ENCODE data around the gene TOR3A. TPM values are rescaled to one million over a fixed set of nuclear protein-coding genes. Genes with fewer than 3 reads are reported as not detected.
"Not testable (repeated sequence)": the region's sequence is repeated elsewhere in the genome, so short reads cannot be mapped to it uniquely, and the experiment has no call there.

The TOR3A gene
- polyA plus RNA-seq, 1 experiment: 16.8 TPM

- peak overlapping the region; percentile 47 for H3K27ac ChIP-seq (ENCODE audit: low read depth, low read length)
- H3K9me3 ChIP-seq (ENCODE audit: control insufficient read depth, insufficient read depth, low read length): no peaks in the 10 kb centered on the region
- ChIA-PET POLR2A (no interaction called here), CTCF (interaction anchor here (1.3 kb wide), 1 partner anchor 50 kb away, joined by 6 read pairs; no protein-coding TSS in a partner anchor)
- no peak for DNase-seq (ENCODE audit: low read depth, low spot score)
- no peaks in the 10 kb centered on the region for H3K27me3 ChIP-seq (ENCODE audit: control insufficient read depth, insufficient read depth, low read length)
- TF ChIP-seq CTCF (IDR thresholded peaks at IDR 0.05; ENCODE audit: low read depth, low read length): no peak
- H3K4me3 ChIP-seq (ENCODE audit: low read depth, low read length): no peak overlapping the region
Observed at GRCh38 chr1:179128520-179128919, 46.6 kb downstream of the TOR3A start.

GRCh38 chr1:179129702-179130473 lies 48.0 kb downstream of the TOR3A start:
- Histone ChIP-seq H3K9me3 (ENCODE audit: control insufficient read depth, insufficient read depth, low read length) (no peaks in the 10 kb centered on the region; the same call in 1 of the 2 replicates), H3K27me3 (ENCODE audit: control insufficient read depth, insufficient read depth, low read length) (no peaks in the 10 kb centered on the region), H3K27ac (ENCODE audit: low read depth, low read length) (peak overlapping the region; percentile 33), H3K4me3 (ENCODE audit: low read depth, low read length) (no peak overlapping the region)
- POLR2A ChIA-PET: interaction anchor here (0.7 kb wide), 1 partner anchor 25 kb away, joined by 8 read pairs; no protein-coding TSS in a partner anchor
- CTCF ChIA-PET: interaction anchor here (1.3 to 3.1 kb wide), 2 partner anchors 9 to 51 kb away, joined by 3 to 12 read pairs; no protein-coding TSS in a partner anchor
- TF ChIP-seq CTCF (IDR thresholded peaks at IDR 0.05; ENCODE audit: low read depth, low read length): no peak
- DNase-seq (ENCODE audit: low read depth, low spot score): no peak

- H3K4me3 ChIP-seq (ENCODE audit: low read depth, low read length); H3K27ac ChIP-seq (ENCODE audit: low read depth, low read length); CTCF ChIA-PET; H3K9me3 ChIP-seq (ENCODE audit: control insufficient read depth, insufficient read depth, low read length); POLR2A ChIA-PET; H3K27me3 ChIP-seq (ENCODE audit: control insufficient read depth, insufficient read depth, low read length); DNase-seq (ENCODE audit: low read depth, low spot score): not testable (repeated sequence)
Observed at GRCh38 chr1:179135168-179135567, 53.3 kb downstream of the TOR3A start.

GRCh38 chr1:179135707-179136106 lies 53.8 kb downstream of the TOR3A start:
- CTCF ChIA-PET; DNase-seq (ENCODE audit: low read depth, low spot score); H3K27me3 ChIP-seq (ENCODE audit: control insufficient read depth, insufficient read depth, low read length); H3K9me3 ChIP-seq (ENCODE audit: control insufficient read depth, insufficient read depth, low read length); H3K27ac ChIP-seq (ENCODE audit: low read depth, low read length); POLR2A ChIA-PET; H3K4me3 ChIP-seq (ENCODE audit: low read depth, low read length): not testable (repeated sequence)

- Histone ChIP-seq H3K4me3 (ENCODE audit: low read depth, low read length) (peak overlapping the region; percentile 27), H3K9me3 (ENCODE audit: control insufficient read depth, insufficient read depth, low read length) (no peaks in the 10 kb centered on the region; the same call in 1 of the 2 replicates), H3K27me3 (ENCODE audit: control insufficient read depth, insufficient read depth, low read length) (no peaks in the 10 kb centered on the region), H3K27ac (ENCODE audit: low read depth, low read length) (peak overlapping the region; percentile 66)
- DNase-seq (ENCODE audit: low read depth, low spot score): no peak
- peak; percentile 9; the same call in 1 of the 2 replicates for TF ChIP-seq CTCF (IDR thresholded peaks at IDR 0.05; ENCODE audit: low read depth, low read length)
- ChIA-PET POLR2A (interaction anchor here (0.5 kb wide), 1 partner anchor 38 kb away, joined by 6 read pairs; no protein-coding TSS in a partner anchor), CTCF (interaction anchor here (3.2 kb wide), 1 partner anchor 17 kb away, joined by 15 read pairs; no protein-coding TSS in a partner anchor)
Observed at GRCh38 chr1:179137617-179138255, 55.9 kb downstream of the TOR3A start.

- POLR2A ChIA-PET; H3K27ac ChIP-seq (ENCODE audit: low read depth, low read length); H3K4me3 ChIP-seq (ENCODE audit: low read depth, low read length); H3K27me3 ChIP-seq (ENCODE audit: control insufficient read depth, insufficient read depth, low read length); H3K9me3 ChIP-seq (ENCODE audit: control insufficient read depth, insufficient read depth, low read length); DNase-seq (ENCODE audit: low read depth, low spot score): not testable (repeated sequence)
- CTCF ChIA-PET: interaction anchor here (1.2 to 3.2 kb wide), 2 partner anchors 13 to 18 kb away, joined by 3 to 15 read pairs; no protein-coding TSS in a partner anchor
Observed at GRCh38 chr1:179138755-179139154, 56.9 kb downstream of the TOR3A start.
